Transverse colon (tissue), 4 donors: ENCODE results near the gene ARFGAP1. TPM values are rescaled to one million over a fixed set of nuclear protein-coding genes. Genes with fewer than 3 reads are reported as not detected.

Experiments used
- DNase-seq: peaks from one replicate; pipeline ENCODE4 v3.0.0-alpha.2; 2019
- H3K27ac ChIP-seq, 4 donors: fragments of 200-600 bp; sonication (generic); 2 replicates each; pipeline ENCODE4 v1.5.1; 2016 to 2018; ENCODE audit warnings: inconsistent platforms in 4 of 4
- H3K27me3 ChIP-seq: fragments of 200-600 bp; sonication (generic); 2 replicates; pipeline ENCODE4 v1.5.1; 2017; ENCODE audit warnings: inconsistent platforms
- H3K36me3 ChIP-seq, 4 donors: fragments of 200-600 bp; sonication (generic); 2 replicates each; pipeline ENCODE4 v1.5.1; 2017 to 2019; ENCODE audit warnings: inconsistent platforms in 4 of 4
- H3K4me1 ChIP-seq, 4 donors: fragments of 200-600 bp; sonication (generic); 2 replicates each; pipeline ENCODE4 v1.5.1; 2017 to 2020; ENCODE audit warnings: inconsistent platforms in 4 of 4
- H3K4me3 ChIP-seq, 4 donors: fragments of 200-600 bp; sonication (generic); 1 replicate in 1 of 4; 2 replicates in 3 of 4; pipeline versions ENCODE4 v1.5.1 to v1.6.1; 2017 to 2019; ENCODE audit warnings: inconsistent platforms in 4 of 4
- H3K9me3 ChIP-seq, 2 donors: fragments of 200-600 bp; sonication (generic); 2 replicates each; pipeline ENCODE4 v1.5.1; 2017 to 2019; ENCODE audit warnings: inconsistent platforms in 2 of 2
- CTCF ChIP-seq, 5 experiments: fragments of 200-600 bp in 3 of 5; fragments of 450-650 bp in 2 of 5; sonication (generic) in 3 of 5; IDR thresholded peaks; 1 replicate in 2 of 5; 2 replicates in 3 of 5; pipeline ENCODE4 v1.5.1; 2016 to 2017; ENCODE audit warnings: antibody characterized with exemption in 5 of 5, inconsistent platforms in 3 of 5, mild to moderate bottlenecking in 2 of 5, moderate library complexity in 1 of 5
- EP300 ChIP-seq: sonication (generic); formaldehyde crosslinking; IDR thresholded peaks from one replicate; pipeline ENCODE4 v1.6.1; 2017; ENCODE audit warnings: antibody characterized with exemption, low read depth
- POLR2A ChIP-seq: fragments of 450-650 bp; IDR thresholded peaks from one replicate; pipeline ENCODE4 v1.6.1; 2016; ENCODE audit warnings: antibody characterized with exemption, mild to moderate bottlenecking, moderate library complexity
- POLR2AphosphoS5 ChIP-seq, 3 donors: sonication (generic); formaldehyde crosslinking; IDR thresholded peaks; one replicate each; pipeline ENCODE4 v1.6.1; 2016; ENCODE audit warnings: antibody characterized with exemption in 3 of 3
- WGBS, 2 donors: methylation state at CpG; one replicate each; pipeline ENCODE4 v1.1.5; 2018; ENCODE audit warnings: low coverage in 1 of 2; 5-methylcytosine and 5-hydroxymethylcytosine counted together
- in situ Hi-C, 4 donors: fragments of 200-750 bp; cut with MboI; loops; one replicate each; pipeline versions ENCODE4 v1.15.0 to v1.15.1; 2017; ENCODE audit warnings: low sequenced_read_pairs in 3 of 4, low pct_ligation_motif_present in 1 of 4, low pct_unique_long_range_greater_than_20kb in 1 of 4
- intact Hi-C: fragments of 100-400 bp; cut with DNase I; formaldehyde crosslinking; loops from one replicate; pipeline ENCODE4 v1.15.1; 2023; ENCODE audit warnings: low total_unique reads
- total RNA-seq, 4 donors: library from RNA; depleted of rRNA; stranded (reverse); fragments of >200 nt; gene quantifications; one replicate each; pipeline ENCODE4 v1.1.0, GENCODE V29; 2016

Gene ARFGAP1
- total RNA-seq, 4 donors from 2014 or later: 43.8 to 200 (median 74.8) TPM

- Histone ChIP-seq H3K9me3 (no peaks in the 10 kb centered on the region), H3K27me3 (peaks cover 24% of the 10 kb centered on the region), H3K4me3 (no peak overlapping the region), H3K4me1 (no peaks in the 10 kb centered on the region), H3K27ac (no peak overlapping the region), H3K36me3 (no peaks in the 10 kb centered on the region)
- TF ChIP-seq EP300: no peak
- TF ChIP-seq POLR2A: no peak
- no peak for TF ChIP-seq POLR2AphosphoS5 (IDR thresholded peaks at IDR 0.05)
- TF ChIP-seq CTCF (IDR thresholded peaks at IDR 0.05): no peak
- in situ Hi-C loops: no loop called here
- WGBS, 2 donors: 80% methylated on average over 6 of the region's 20 CpGs; no CpG with 5 or more reads in 1 of the 2 donors
- intact Hi-C loops: no loop called here
- no peak for DNase-seq
These were observed 55.5 kb downstream of the ARFGAP1 start for GRCh38 chr20:63328026-63328700.

- Histone ChIP-seq H3K4me3 (no peak overlapping the region), H3K4me1 (no peaks in the 10 kb centered on the region), H3K27ac (no peak overlapping the region), H3K27me3 (peaks cover 30% of the 10 kb centered on the region), H3K36me3 (no peaks in the 10 kb centered on the region), H3K9me3 (no peaks in the 10 kb centered on the region)
- 72% methylated on average over 19 of the region's 21 CpGs; no CpG with 5 or more reads in 1 of the 2 donors for WGBS, 2 donors
- DNase-seq: no peak
- in situ Hi-C loops: no loop called here
- intact Hi-C loops: no loop called here
- no peak for TF ChIP-seq EP300
- no peak for TF ChIP-seq CTCF (IDR thresholded peaks at IDR 0.05)
- no peak for TF ChIP-seq POLR2AphosphoS5 (IDR thresholded peaks at IDR 0.05)
- no peak for TF ChIP-seq POLR2A
These were observed 56.2 kb downstream of the ARFGAP1 start for GRCh38 chr20:63328718-63329275.

- Histone ChIP-seq H3K4me1 (no peaks in the 10 kb centered on the region), H3K36me3 (no peaks in the 10 kb centered on the region), H3K27ac (no peak overlapping the region), H3K27me3 (peaks cover 36% of the 10 kb centered on the region), H3K4me3 (no peak overlapping the region), H3K9me3 (no peaks in the 10 kb centered on the region)
- DNase-seq: no peak
- TF ChIP-seq EP300 (no peak), POLR2A (no peak), POLR2AphosphoS5 (IDR thresholded peaks at IDR 0.05) (no peak), CTCF (IDR thresholded peaks at IDR 0.05) (no peak)
- 68% methylated on average over 15 of the region's 18 CpGs; no CpG with 5 or more reads in 1 of the 2 donors for WGBS, 2 donors
- in situ Hi-C loops (no loop called here), intact Hi-C loops (no loop called here)
These were observed 56.9 kb downstream of the ARFGAP1 start for GRCh38 chr20:63329331-63330083.

GRCh38 chr20:63330084-63330760, 57.6 kb downstream of the ARFGAP1 start:
- H3K27me3 ChIP-seq: peaks cover 32% of the 10 kb centered on the region
- H3K27ac ChIP-seq: no peak overlapping the region
- DNase-seq: no peak
- no peaks in the 10 kb centered on the region for H3K36me3 ChIP-seq
- TF ChIP-seq POLR2A (no peak), CTCF (IDR thresholded peaks at IDR 0.05) (no peak), EP300 (no peak), POLR2AphosphoS5 (IDR thresholded peaks at IDR 0.05) (no peak)
- H3K4me1 ChIP-seq: no peaks in the 10 kb centered on the region
- no peak overlapping the region for H3K4me3 ChIP-seq
- no peaks in the 10 kb centered on the region for H3K9me3 ChIP-seq
- WGBS, 2 donors: 73% methylated on average over 18 of the region's 20 CpGs; no CpG with 5 or more reads in 1 of the 2 donors
- intact Hi-C loops (no loop called here), in situ Hi-C loops (no loop called here)
